GM23338 (cell line): ENCODE data around the gene CPEB3. TPM values are rescaled to one million over a fixed set of nuclear protein-coding genes. Genes with fewer than 3 reads are reported as not detected.
A peak's percentile ranks its signal among the peaks of the same experiment; 100 is the strongest.

ENCODE experiments used
- ATAC-seq: fragments of 200-7000 bp; cut with Tn5 transposase; 3 replicates; pipeline ENCODE4 v1.9.1; 2020
- DNase-seq: peaks from one replicate; pipeline ENCODE4 v3.0.0-alpha.2; 2015; ENCODE audit warnings: low spot score
- H2AFZ ChIP-seq: fragments of 200-600 bp; sonication (generic); 2 replicates; pipeline ENCODE4 v1.8.0; 2016; ENCODE audit warnings: antibody characterized with exemption, mild to moderate bottlenecking, moderate library complexity
- H3F3A ChIP-seq: fragments of 200-600 bp; sonication (generic); replicated peaks from 2 replicates; pipeline ENCODE4 v1.8.0; 2017; ENCODE audit warnings: antibody characterized with exemption, mixed run types, low read depth
- H3K27ac ChIP-seq: fragments of 200-600 bp; sonication (generic); 2 replicates; pipeline ENCODE4 v1.6.1; 2016; ENCODE audit warnings: low read depth
- H3K27me3 ChIP-seq: fragments of 200-600 bp; sonication (generic); 2 replicates; pipeline ENCODE4 v1.8.0; 2016; ENCODE audit warnings: mild to moderate bottlenecking, mixed run types, moderate library complexity; ENCODE audit not compliant: insufficient read depth
- H3K36me3 ChIP-seq: fragments of 200-600 bp; sonication (generic); 2 replicates; pipeline ENCODE4 v1.8.0; 2016; ENCODE audit warnings: mild to moderate bottlenecking; ENCODE audit not compliant: insufficient read depth
- H3K4me1 ChIP-seq: fragments of 200-600 bp; sonication (generic); 2 replicates; pipeline ENCODE4 v1.8.0; 2016; ENCODE audit warnings: mild to moderate bottlenecking, moderate library complexity; ENCODE audit not compliant: insufficient read depth
- H3K4me2 ChIP-seq: fragments of 200-600 bp; sonication (generic); 2 replicates; pipeline ENCODE4 v1.7.1; 2017; ENCODE audit warnings: mixed run types
- H3K4me3 ChIP-seq: fragments of 200-600 bp; sonication (generic); 2 replicates; pipeline ENCODE4 v1.6.1; 2016; ENCODE audit warnings: mixed run types
- H3K79me2 ChIP-seq: fragments of 200-600 bp; sonication (generic); replicated peaks from 2 replicates; pipeline ENCODE4 v1.8.0; 2017; ENCODE audit warnings: mild to moderate bottlenecking; ENCODE audit not compliant: insufficient read depth
- H3K9me2 ChIP-seq: fragments of 200-600 bp; sonication (generic); 2 replicates; pipeline ENCODE4 v1.8.0; 2017; ENCODE audit not compliant: insufficient read depth
- H4K20me1 ChIP-seq: fragments of 200-600 bp; sonication (generic); replicated peaks from 2 replicates; pipeline ENCODE4 v1.8.0; 2017; ENCODE audit warnings: mild to moderate bottlenecking; ENCODE audit not compliant: insufficient read depth
- H3K27ac Mint-ChIP-seq: 2 replicates; pipeline ENCODE4 v1.8.0; 2020; ENCODE audit warnings: inconsistent platforms, mild to moderate bottlenecking, moderate library complexity, mixed read lengths
- H3K27me3 Mint-ChIP-seq: 3 replicates; pipeline ENCODE4 v1.8.0; 2022; ENCODE audit warnings: low read depth, mild to moderate bottlenecking, moderate library complexity, mixed read lengths, inconsistent platforms; ENCODE audit not compliant: insufficient read depth, poor library complexity
- H3K36me3 Mint-ChIP-seq: 3 replicates; pipeline ENCODE4 v1.8.0; 2021; ENCODE audit warnings: low read depth, mild to moderate bottlenecking, inconsistent platforms, moderate library complexity, mixed read lengths
- H3K4me1 Mint-ChIP-seq: 3 replicates; pipeline ENCODE4 v1.8.0; 2020; ENCODE audit warnings: mild to moderate bottlenecking, inconsistent platforms, mixed read lengths
- H3K4me3 Mint-ChIP-seq: 3 replicates; pipeline ENCODE4 v1.8.0; 2021; ENCODE audit warnings: moderate library complexity, mild to moderate bottlenecking, inconsistent platforms, mixed read lengths
- H3K9me3 Mint-ChIP-seq: 3 replicates; pipeline ENCODE4 v1.8.0; 2020; ENCODE audit warnings: moderate library complexity, mild to moderate bottlenecking, inconsistent platforms, mixed read lengths
- EZH2phosphoT487 ChIP-seq: fragments of 200-600 bp; sonication (generic); IDR thresholded peaks from one replicate; pipeline ENCODE4 v1.8.1; 2018; ENCODE audit warnings: antibody characterized with exemption; ENCODE audit not compliant: unreplicated experiment
- NANOG ChIP-seq: IDR thresholded peaks from 2 replicates; pipeline ENCODE4 v1.6.1; 2016; ENCODE audit warnings: antibody characterized with exemption, borderline replicate concordance
- POLR2AphosphoS5 ChIP-seq: IDR thresholded peaks from 2 replicates; pipeline ENCODE4 v1.6.1; 2016; ENCODE audit warnings: antibody characterized with exemption, low read depth
- STAT1 ChIP-seq: IDR thresholded peaks from one replicate; pipeline ENCODE4 v1.6.1; 2016; ENCODE audit warnings: antibody characterized with exemption; ENCODE audit not compliant: unreplicated experiment
- ZNF114 ChIP-seq: fragments of 250-450 bp; sonication (Bioruptor Pico); IDR thresholded peaks from 2 replicates; pipeline ENCODE4 v1.5.0; 2020; ENCODE audit warnings: mild to moderate bottlenecking, moderate library complexity
- polyA plus RNA-seq: library from polyadenylated mRNA; unstranded; fragments of >200 nt; fragmentation: Nextera tagmentation; extraction: Ambion mirVana; gene quantifications from 2 replicates; pipeline ENCODE4 v1.2.1, GENCODE V29; 2016
- total RNA-seq: library from RNA; depleted of rRNA; stranded (reverse); fragments of >200 nt; shearing (Covaris generic); gene quantifications from 2 replicates; pipeline ENCODE4 v1.2.3, GENCODE V29; 2014
- TF ChIP-seq, protein P1 (sequence below): IDR thresholded peaks from 2 replicates; pipeline ENCODE4 v1.6.1; 2016; ENCODE audit warnings: antibody characterized with exemption
- TF ChIP-seq, protein P2 (sequence below), 2 experiments: fragments of 200-600 bp in 1 of 2; sonication (generic) in 1 of 2; conservative IDR thresholded peaks; 2 replicates each; pipeline versions ENCODE4 v1.5.1 to v1.6.1; 2016 to 2017; ENCODE audit warnings: antibody characterized with exemption in 2 of 2, low read depth in 2 of 2, mild to moderate bottlenecking in 2 of 2, moderate library complexity in 1 of 2

CPEB3 gene
- total and polyA plus RNA-seq, 2 experiments from 2014 or later = 0.74 to 1.9 TPM

DNA sequence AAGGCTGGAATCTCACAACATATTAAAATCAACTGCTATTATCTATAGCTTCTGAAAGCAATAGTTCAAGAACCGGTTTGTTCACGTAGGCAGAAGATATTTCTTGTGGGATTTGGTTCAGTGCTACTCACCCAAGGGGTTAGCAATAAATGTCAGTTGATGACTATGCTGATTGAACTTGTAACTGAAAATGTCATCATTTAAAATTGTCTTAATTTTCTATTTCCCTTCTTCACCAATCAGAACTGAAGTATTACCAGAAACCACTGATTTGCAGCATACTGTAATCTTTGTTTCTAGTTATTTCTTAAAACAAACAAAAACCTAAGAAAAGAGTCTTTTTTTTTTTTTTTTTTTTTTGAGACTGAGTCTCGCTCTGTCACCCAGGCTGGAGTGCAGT, 46.1 kb downstream of the CPEB3 start:
- H3K4me3 ChIP-seq = no peak overlapping the region
- H3K4me1 ChIP-seq = peaks cover 7% of the 10 kb centered on the region
- H4K20me1 ChIP-seq = 0 out of 2 replicates have a peak, but pooled peaks cover 2% of the 10 kb centered on the region
- H3K4me2 ChIP-seq = no peak overlapping the region
- TF ChIP-seq POLR2AphosphoS5 = no peak
- TF ChIP-seq EZH2phosphoT487 = no peak
- no peaks in the 10 kb centered on the region for H3K9me2 ChIP-seq
- DNase-seq = no peak
- ATAC-seq = no peak
- H2AFZ ChIP-seq = no peak overlapping the region
- H3K36me3 ChIP-seq = no peaks in the 10 kb centered on the region
- Mint-ChIP-seq H3K36me3 (no peaks in the 10 kb centered on the region), H3K4me3 (no peak overlapping the region), H3K27me3 (peaks cover 15% of the 10 kb centered on the region), H3K9me3 (no peaks in the 10 kb centered on the region), H3K4me1 (peaks cover 17% of the 10 kb centered on the region), H3K27ac (no peak overlapping the region)
- H3K27ac ChIP-seq = no peak overlapping the region
- H3K27me3 ChIP-seq = peaks cover 28% of the 10 kb centered on the region
- no peaks in the 10 kb centered on the region for H3K79me2 ChIP-seq
- peaks cover 3% of the 10 kb centered on the region; the same call in 1 of the 2 replicates for H3F3A ChIP-seq

DNA sequence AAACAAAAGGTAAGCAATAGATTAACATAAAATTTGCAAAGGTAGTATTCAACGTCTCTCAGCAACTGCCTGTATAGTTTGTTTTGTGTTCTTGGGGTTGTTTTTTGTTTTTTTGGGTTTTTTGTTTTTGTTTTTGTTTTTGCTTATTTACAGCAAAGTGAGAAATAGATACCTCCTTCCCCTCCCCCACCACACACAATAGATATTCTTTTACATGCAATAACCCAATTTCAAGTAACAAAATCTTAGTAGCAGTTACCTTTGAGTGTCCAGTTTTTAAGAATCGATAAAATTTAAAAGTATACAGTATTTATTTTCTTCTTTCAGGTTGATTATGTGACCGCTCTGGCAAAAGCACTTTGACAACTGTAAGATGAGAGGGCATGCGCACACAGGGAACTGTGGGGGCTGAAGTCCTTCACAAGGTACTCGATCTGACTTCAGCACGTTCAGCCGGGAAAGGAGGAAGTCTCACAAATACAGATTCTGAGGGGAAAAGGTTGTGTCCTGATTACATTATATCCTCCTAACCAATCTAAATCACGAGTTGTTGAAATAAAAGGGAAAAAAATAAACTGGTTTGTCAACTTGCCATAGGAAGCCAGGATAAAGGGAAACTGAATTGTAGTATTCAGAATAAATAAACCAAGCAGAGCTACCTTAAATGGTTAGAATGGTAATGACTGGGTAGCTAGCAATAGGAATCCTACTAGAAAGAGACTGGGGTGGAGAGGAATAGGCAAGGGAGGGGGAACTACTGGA, 47.8 kb downstream of the CPEB3 start:
- Mint-ChIP-seq H3K4me1 (peaks cover 25% of the 10 kb centered on the region), H3K27me3 (peaks cover 29% of the 10 kb centered on the region), H3K27ac (peak overlapping the region; percentile 74), H3K9me3 (no peaks in the 10 kb centered on the region), H3K36me3 (no peaks in the 10 kb centered on the region; the same call in 2 of the 3 replicates), H3K4me3 (peak overlapping the region; percentile 59)
- Histone ChIP-seq H3K4me2 (peak overlapping the region; percentile 45), H3K4me1 (peaks cover 19% of the 10 kb centered on the region), H4K20me1 (0 out of 2 replicates have a peak, but pooled peaks cover 2% of the 10 kb centered on the region), H3K4me3 (peak overlapping the region; percentile 18), H2AFZ (no peak overlapping the region), H3K36me3 (no peaks in the 10 kb centered on the region), H3K27me3 (peaks cover 45% of the 10 kb centered on the region), H3K9me2 (no peaks in the 10 kb centered on the region), H3K79me2 (no peaks in the 10 kb centered on the region), H3K27ac (no peak overlapping the region), H3F3A (peaks cover 6% of the 10 kb centered on the region)
- DNase-seq = peak; percentile 83
- TF ChIP-seq, protein P1, sequence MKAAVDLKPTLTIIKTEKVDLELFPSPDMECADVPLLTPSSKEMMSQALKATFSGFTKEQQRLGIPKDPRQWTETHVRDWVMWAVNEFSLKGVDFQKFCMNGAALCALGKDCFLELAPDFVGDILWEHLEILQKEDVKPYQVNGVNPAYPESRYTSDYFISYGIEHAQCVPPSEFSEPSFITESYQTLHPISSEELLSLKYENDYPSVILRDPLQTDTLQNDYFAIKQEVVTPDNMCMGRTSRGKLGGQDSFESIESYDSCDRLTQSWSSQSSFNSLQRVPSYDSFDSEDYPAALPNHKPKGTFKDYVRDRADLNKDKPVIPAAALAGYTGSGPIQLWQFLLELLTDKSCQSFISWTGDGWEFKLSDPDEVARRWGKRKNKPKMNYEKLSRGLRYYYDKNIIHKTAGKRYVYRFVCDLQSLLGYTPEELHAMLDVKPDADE = no peak
- ATAC-seq = peak; percentile 60

DNA sequence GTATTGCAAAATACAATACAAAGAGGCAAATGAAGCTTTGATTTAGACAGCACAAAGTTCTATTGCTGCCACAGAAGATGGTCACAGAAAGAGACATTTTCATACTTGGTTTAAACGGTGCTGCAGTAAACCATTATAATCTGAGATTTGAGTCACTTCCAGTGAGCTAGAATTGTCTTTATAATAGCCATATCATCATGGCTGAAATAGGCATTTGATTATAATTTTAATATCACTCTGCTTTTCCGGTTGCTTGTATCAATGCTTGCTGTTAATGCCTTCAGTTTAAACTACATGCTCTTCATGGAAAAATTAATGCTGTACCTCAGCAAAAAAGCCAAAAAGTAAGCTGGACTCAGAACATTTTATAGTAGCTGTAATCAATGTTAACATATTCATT, 48.5 kb downstream of the CPEB3 start:
- no peak for DNase-seq
- Mint-ChIP-seq H3K27ac (no peak overlapping the region), H3K4me3 (no peak overlapping the region), H3K9me3 (no peaks in the 10 kb centered on the region), H3K36me3 (no peaks in the 10 kb centered on the region; the same call in 2 of the 3 replicates), H3K4me1 (peaks cover 26% of the 10 kb centered on the region), H3K27me3 (peaks cover 35% of the 10 kb centered on the region)
- no peaks in the 10 kb centered on the region for H3K79me2 ChIP-seq
- no peak overlapping the region for H2AFZ ChIP-seq
- H3K4me3 ChIP-seq = no peak overlapping the region
- H3K36me3 ChIP-seq = no peaks in the 10 kb centered on the region
- peaks cover 6% of the 10 kb centered on the region for H3F3A ChIP-seq
- peaks cover 4% of the 10 kb centered on the region; the same call in 1 of the 2 replicates for H4K20me1 ChIP-seq
- H3K27ac ChIP-seq = no peak overlapping the region
- no peak for ATAC-seq
- H3K27me3 ChIP-seq = peaks cover 53% of the 10 kb centered on the region
- no peaks in the 10 kb centered on the region for H3K9me2 ChIP-seq
- TF ChIP-seq POLR2AphosphoS5 (no peak), NANOG (no peak), ZNF114 (no peak), STAT1 (no peak)
- TF ChIP-seq, protein P1 = no peak
- TF ChIP-seq, protein P2, sequence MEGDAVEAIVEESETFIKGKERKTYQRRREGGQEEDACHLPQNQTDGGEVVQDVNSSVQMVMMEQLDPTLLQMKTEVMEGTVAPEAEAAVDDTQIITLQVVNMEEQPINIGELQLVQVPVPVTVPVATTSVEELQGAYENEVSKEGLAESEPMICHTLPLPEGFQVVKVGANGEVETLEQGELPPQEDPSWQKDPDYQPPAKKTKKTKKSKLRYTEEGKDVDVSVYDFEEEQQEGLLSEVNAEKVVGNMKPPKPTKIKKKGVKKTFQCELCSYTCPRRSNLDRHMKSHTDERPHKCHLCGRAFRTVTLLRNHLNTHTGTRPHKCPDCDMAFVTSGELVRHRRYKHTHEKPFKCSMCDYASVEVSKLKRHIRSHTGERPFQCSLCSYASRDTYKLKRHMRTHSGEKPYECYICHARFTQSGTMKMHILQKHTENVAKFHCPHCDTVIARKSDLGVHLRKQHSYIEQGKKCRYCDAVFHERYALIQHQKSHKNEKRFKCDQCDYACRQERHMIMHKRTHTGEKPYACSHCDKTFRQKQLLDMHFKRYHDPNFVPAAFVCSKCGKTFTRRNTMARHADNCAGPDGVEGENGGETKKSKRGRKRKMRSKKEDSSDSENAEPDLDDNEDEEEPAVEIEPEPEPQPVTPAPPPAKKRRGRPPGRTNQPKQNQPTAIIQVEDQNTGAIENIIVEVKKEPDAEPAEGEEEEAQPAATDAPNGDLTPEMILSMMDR (conservative IDR thresholded peaks at IDR 0.05; ENCODE audit: low read depth in 2 of 2) = no peak
- no peak overlapping the region for H3K4me2 ChIP-seq
- peaks cover 23% of the 10 kb centered on the region for H3K4me1 ChIP-seq
